GM04503 (cell line): ENCODE data around the gene DIP2C.
A peak's percentile ranks its signal among the peaks of the same experiment; 100 is the strongest.
"Not testable (repeated sequence)": the region's sequence is repeated elsewhere in the genome, so short reads cannot be mapped to it uniquely, and the experiment has no call there.

Experiments used
- DNase-seq: peaks from one replicate; pipeline ENCODE4 v3.0.0-alpha.2; 2012; ENCODE audit warnings: low read depth

DIP2C gene

GRCh38 chr10:411603-412002 is 277.9 kb downstream of the DIP2C start:
- DNase-seq = no peak

- DNase-seq = no peak
Measured at GRCh38 chr10:409408-410040, 279.9 kb downstream of the DIP2C start.

- DNase-seq = peak; percentile 52
Measured at GRCh38 chr10:408236-408635, 281.2 kb downstream of the DIP2C start.

GRCh38 chr10:406976-407375 is 282.5 kb downstream of the DIP2C start:
- DNase-seq = no peak

- DNase-seq = no peak
Measured at GRCh38 chr10:405648-406047, 283.8 kb downstream of the DIP2C start.

- DNase-seq = no peak
Measured at GRCh38 chr10:404991-405390, 284.5 kb downstream of the DIP2C start.

- peak; percentile 84 for DNase-seq
Measured at GRCh38 chr10:404346-404745, 285.1 kb downstream of the DIP2C start.

- no peak for DNase-seq
Measured at GRCh38 chr10:398954-399353, 290.5 kb downstream of the DIP2C start.

- no peak for DNase-seq
Measured at GRCh38 chr10:397321-398068, 292.0 kb downstream of the DIP2C start.

- DNase-seq = no peak
Measured at GRCh38 chr10:396535-397220, 292.8 kb downstream of the DIP2C start.

- no peak for DNase-seq
Measured at GRCh38 chr10:396107-396506, 293.4 kb downstream of the DIP2C start.

GRCh38 chr10:395665-396064 is 293.8 kb downstream of the DIP2C start:
- DNase-seq = no peak

GRCh38 chr10:394439-395101 is 294.9 kb downstream of the DIP2C start:
- DNase-seq = not testable (repeated sequence)

- no peak for DNase-seq
Measured at GRCh38 chr10:393787-394438, 295.6 kb downstream of the DIP2C start.

GRCh38 chr10:393106-393745 is 296.2 kb downstream of the DIP2C start:
- DNase-seq = no peak

- DNase-seq = no peak
Measured at GRCh38 chr10:392705-393037, 296.8 kb downstream of the DIP2C start.

- no peak for DNase-seq
Measured at GRCh38 chr10:391847-392704, 297.4 kb downstream of the DIP2C start.

- DNase-seq = no peak
Measured at GRCh38 chr10:391305-391704, 298.2 kb downstream of the DIP2C start.

- no peak for DNase-seq
Measured at GRCh38 chr10:390449-391100, 298.9 kb downstream of the DIP2C start.

- no peak for DNase-seq
Measured at GRCh38 chr10:389836-390448, 299.5 kb downstream of the DIP2C start.
